Type B pancreatic cell (in vitro differentiated cells): ENCODE measurements around the gene TMEM72. TPM values are rescaled to one million over a fixed set of nuclear protein-coding genes. Genes with fewer than 3 reads are reported as not detected.

Experiments used
- DNase-seq: peaks from one replicate; pipeline ENCODE4 v3.0.0; 2021; ENCODE audit warnings: mixed read lengths; ENCODE audit not compliant: unreplicated experiment; ENCODE audit errors: extremely low spot score
- H3K27ac Mint-ChIP-seq: 2 replicates; pipeline ENCODE4 v1.8.0; 2021; ENCODE audit warnings: mild to moderate bottlenecking, mixed read lengths
- H3K27me3 Mint-ChIP-seq: 2 replicates; pipeline ENCODE4 v1.8.0; 2021; ENCODE audit warnings: mixed read lengths
- H3K36me3 Mint-ChIP-seq: 2 replicates; pipeline ENCODE4 v1.8.0; 2021; ENCODE audit warnings: mixed read lengths
- H3K4me1 Mint-ChIP-seq: one replicate; pipeline ENCODE4 v1.8.0; 2021; ENCODE audit warnings: mixed read lengths; ENCODE audit not compliant: unreplicated experiment
- H3K4me3 Mint-ChIP-seq: 2 replicates; pipeline ENCODE4 v1.8.0; 2021; ENCODE audit warnings: mild to moderate bottlenecking, mixed read lengths
- H3K9me3 Mint-ChIP-seq: 2 replicates; pipeline ENCODE4 v1.8.0; 2021; ENCODE audit warnings: mixed read lengths
- CTCF ChIP-seq: fragments of 200-600 bp; sonication (generic); conservative IDR thresholded peaks from 2 replicates; pipeline ENCODE4 v1.5.0; 2021; ENCODE audit warnings: antibody characterized with exemption, mild to moderate bottlenecking
- total RNA-seq: library from RNA; stranded (reverse); gene quantifications from 2 replicates; pipeline ENCODE4 v1.2.1, GENCODE V29; 2021; ENCODE audit warnings: low replicate concordance

Gene TMEM72
- total RNA-seq, 1 donor from 2014 or later = 1.2 TPM

DNA sequence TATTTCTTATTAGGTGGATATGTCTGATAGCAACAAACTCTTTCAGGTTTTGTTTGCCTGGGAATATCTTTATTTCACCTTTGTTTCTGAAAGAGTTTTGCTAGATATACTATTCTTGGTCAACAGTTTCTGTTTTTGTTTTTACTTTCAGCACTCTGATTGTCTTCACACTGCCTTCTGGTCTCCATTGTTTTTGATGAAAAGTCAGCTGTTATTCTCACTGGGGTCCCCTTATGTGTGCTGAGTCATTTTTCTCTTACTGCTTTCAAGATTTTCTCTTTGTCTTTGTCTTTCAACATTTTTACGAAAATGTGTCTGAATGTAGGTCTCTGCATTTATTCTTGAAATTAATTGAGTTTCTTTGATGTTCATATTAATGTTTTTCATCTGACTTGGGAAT lies 33.2 kb downstream of the TMEM72 start:
- Mint-ChIP-seq H3K27ac (no peak overlapping the region), H3K27me3 (no peaks in the 10 kb centered on the region), H3K4me1 (peaks cover under 1% of the 10 kb centered on the region), H3K4me3 (no peak overlapping the region), H3K9me3 (peaks cover 9% of the 10 kb centered on the region), H3K36me3 (no peaks in the 10 kb centered on the region)
- TF ChIP-seq CTCF = no peak
- no peak for DNase-seq

GRCh38 chr10:44946205-44946604 lies 35.1 kb downstream of the TMEM72 start:
- Mint-ChIP-seq H3K4me1 (peaks cover 8% of the 10 kb centered on the region), H3K36me3 (no peaks in the 10 kb centered on the region), H3K9me3 (peaks cover 9% of the 10 kb centered on the region), H3K4me3 (no peak overlapping the region), H3K27me3 (no peaks in the 10 kb centered on the region), H3K27ac (no peak overlapping the region)
- DNase-seq = no peak
- no peak for TF ChIP-seq CTCF

- Mint-ChIP-seq H3K36me3 (no peaks in the 10 kb centered on the region), H3K27ac (no peak overlapping the region), H3K4me3 (no peak overlapping the region), H3K27me3 (no peaks in the 10 kb centered on the region), H3K4me1 (peaks cover 9% of the 10 kb centered on the region), H3K9me3 (peaks cover 9% of the 10 kb centered on the region)
- peak; percentile 22 for DNase-seq
- TF ChIP-seq CTCF = no peak
Measured at GRCh38 chr10:44947371-44948152, 36.4 kb downstream of the TMEM72 start.

- H3K36me3 Mint-ChIP-seq = no peaks in the 10 kb centered on the region
- no peak overlapping the region for H3K27ac Mint-ChIP-seq
- peaks cover 19% of the 10 kb centered on the region for H3K4me1 Mint-ChIP-seq
- no peaks in the 10 kb centered on the region for H3K27me3 Mint-ChIP-seq
- no peak for DNase-seq
- TF ChIP-seq CTCF = no peak
- H3K9me3 Mint-ChIP-seq = peaks cover 9% of the 10 kb centered on the region
- H3K4me3 Mint-ChIP-seq = no peak overlapping the region
Measured at GRCh38 chr10:44948642-44949041, 37.5 kb downstream of the TMEM72 start.

- peak; percentile 31 for DNase-seq
- peaks cover 5% of the 10 kb centered on the region for H3K9me3 Mint-ChIP-seq
- no peaks in the 10 kb centered on the region for H3K36me3 Mint-ChIP-seq
- H3K4me3 Mint-ChIP-seq = no peak overlapping the region
- H3K4me1 Mint-ChIP-seq = peaks cover 26% of the 10 kb centered on the region
- no peak overlapping the region for H3K27ac Mint-ChIP-seq
- H3K27me3 Mint-ChIP-seq = no peaks in the 10 kb centered on the region
- no peak for TF ChIP-seq CTCF
Measured at GRCh38 chr10:44949127-44949802, 38.1 kb downstream of the TMEM72 start.
